ENCODE data around the gene CELSR3. TPM values are rescaled to one million over a fixed set of nuclear protein-coding genes. Genes with fewer than 3 reads are reported as not detected.

Gene CELSR3
- total and polyA plus RNA-seq, 4 donors = 0.16 to 0.37 (median 0.26) TPM

DNA sequence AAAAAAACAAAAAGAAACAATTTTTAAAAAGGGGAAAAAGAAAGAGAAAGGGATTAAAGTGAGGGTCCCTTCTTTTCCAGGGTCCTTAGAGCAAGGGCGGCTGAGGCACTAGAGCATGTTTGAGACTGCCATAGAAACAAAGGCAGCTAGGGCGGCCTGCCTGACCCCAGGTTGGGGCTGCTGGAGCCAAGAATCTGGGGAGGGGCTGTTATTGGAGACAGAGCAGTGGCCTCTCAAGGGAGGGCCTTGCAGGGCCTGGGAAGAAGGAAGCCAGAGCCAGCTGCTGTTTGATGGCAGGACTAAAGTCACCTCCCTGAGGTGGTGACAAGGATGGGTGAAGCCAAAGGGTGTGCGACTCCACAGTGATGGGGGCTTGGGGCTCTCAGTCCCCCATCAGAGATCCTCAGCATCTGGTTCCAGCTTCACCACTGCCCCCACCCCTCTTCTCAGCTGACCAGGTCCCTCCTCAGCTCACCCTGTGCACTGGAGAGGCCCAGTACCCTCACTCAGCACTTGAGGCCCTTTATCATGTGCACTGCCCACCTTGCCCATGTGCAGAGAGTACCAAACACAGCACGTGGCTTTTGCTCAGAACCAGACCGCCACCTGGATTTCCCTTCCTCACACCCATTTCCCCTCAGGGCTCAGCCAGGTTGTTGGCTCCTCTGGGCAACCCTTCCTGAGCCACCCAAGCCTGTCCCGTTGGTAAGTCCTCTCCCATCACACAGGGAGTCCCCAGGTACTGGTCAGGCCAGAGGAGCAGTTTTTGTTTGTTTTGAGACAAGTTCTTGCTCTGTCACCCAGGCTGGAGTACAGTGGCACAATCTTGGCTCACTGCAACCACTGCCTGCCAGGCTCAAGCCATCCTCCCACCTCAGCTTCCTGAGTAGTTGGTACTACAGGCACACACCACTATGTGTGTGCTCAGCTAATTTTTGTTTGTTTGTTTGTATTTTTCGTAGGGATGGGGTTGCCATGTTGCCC lies 42.9 kb downstream of the CELSR3 start:
- Histone ChIP-seq H3K36me3 (ENCODE audit: control insufficient read depth in 4 of 4, insufficient read depth in 3 of 4, low read depth in 1 of 4, low read length in 3 of 4) (no peaks in the 10 kb centered on the region), H3K27ac (ENCODE audit: low read depth in 1 of 2, low read length in 2 of 2) (no peak overlapping the region), H3K4me1 (ENCODE audit: control insufficient read depth in 4 of 4, insufficient read depth in 4 of 4, low read length in 3 of 4) (no peaks in the 10 kb centered on the region)

DNA sequence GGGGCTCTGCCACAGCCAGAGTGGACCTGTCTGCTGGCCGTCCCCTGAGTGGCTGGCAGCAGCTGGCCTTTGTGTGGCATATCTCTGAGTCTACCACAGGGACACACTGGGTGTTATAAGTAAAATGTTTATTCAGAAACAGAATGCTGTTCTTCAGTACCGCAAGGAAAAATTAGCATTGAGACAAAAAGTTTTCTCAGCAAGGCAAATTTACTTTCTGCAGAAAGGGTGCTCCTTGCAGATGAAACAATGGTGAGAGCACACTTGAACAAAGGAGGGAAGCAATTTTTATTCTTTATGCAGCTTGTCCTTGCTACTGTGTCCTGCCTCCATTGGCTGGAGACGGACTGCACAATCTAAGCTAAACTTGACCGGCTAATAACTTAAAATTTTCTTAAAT lies 45.1 kb downstream of the CELSR3 start:
- Histone ChIP-seq H3K9me3 (ENCODE audit: control insufficient read depth in 4 of 4, low read length in 3 of 4) (peaks cover 2 to 5% (median 4%) of the 10 kb centered on the region in 4 donors), H3K4me1 (ENCODE audit: control insufficient read depth in 4 of 4, insufficient read depth in 4 of 4, low read length in 3 of 4) (no peaks in the 10 kb centered on the region), H3K27me3 (ENCODE audit: control insufficient read depth in 4 of 4, insufficient read depth in 4 of 4, low read length in 3 of 4) (no peaks in the 10 kb centered on the region), H3K9ac (ENCODE audit: low read depth in 1 of 2, low read length in 2 of 2) (no peak overlapping the region), H3K4me3 (ENCODE audit: low read depth in 1 of 3, low read length in 3 of 3) (peak overlapping the region in 1 of 3 donors; percentile 18), H3K36me3 (ENCODE audit: control insufficient read depth in 4 of 4, insufficient read depth in 3 of 4, low read depth in 1 of 4, low read length in 3 of 4) (no peaks in the 10 kb centered on the region), H3K27ac (ENCODE audit: low read depth in 1 of 2, low read length in 2 of 2) (no peak overlapping the region)
- DNase-seq (ENCODE audit: low spot score) = no peak
- WGBS = over 99% methylated on average over 4 of the region's 4 CpGs
- TF ChIP-seq, protein P1, sequence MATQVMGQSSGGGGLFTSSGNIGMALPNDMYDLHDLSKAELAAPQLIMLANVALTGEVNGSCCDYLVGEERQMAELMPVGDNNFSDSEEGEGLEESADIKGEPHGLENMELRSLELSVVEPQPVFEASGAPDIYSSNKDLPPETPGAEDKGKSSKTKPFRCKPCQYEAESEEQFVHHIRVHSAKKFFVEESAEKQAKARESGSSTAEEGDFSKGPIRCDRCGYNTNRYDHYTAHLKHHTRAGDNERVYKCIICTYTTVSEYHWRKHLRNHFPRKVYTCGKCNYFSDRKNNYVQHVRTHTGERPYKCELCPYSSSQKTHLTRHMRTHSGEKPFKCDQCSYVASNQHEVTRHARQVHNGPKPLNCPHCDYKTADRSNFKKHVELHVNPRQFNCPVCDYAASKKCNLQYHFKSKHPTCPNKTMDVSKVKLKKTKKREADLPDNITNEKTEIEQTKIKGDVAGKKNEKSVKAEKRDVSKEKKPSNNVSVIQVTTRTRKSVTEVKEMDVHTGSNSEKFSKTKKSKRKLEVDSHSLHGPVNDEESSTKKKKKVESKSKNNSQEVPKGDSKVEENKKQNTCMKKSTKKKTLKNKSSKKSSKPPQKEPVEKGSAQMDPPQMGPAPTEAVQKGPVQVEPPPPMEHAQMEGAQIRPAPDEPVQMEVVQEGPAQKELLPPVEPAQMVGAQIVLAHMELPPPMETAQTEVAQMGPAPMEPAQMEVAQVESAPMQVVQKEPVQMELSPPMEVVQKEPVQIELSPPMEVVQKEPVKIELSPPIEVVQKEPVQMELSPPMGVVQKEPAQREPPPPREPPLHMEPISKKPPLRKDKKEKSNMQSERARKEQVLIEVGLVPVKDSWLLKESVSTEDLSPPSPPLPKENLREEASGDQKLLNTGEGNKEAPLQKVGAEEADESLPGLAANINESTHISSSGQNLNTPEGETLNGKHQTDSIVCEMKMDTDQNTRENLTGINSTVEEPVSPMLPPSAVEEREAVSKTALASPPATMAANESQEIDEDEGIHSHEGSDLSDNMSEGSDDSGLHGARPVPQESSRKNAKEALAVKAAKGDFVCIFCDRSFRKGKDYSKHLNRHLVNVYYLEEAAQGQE (IDR thresholded peaks at IDR 0.05) = no peak
- TF ChIP-seq TAF1 (conservative IDR thresholded peaks at IDR 0.05) (no peak), NR2F2 (IDR thresholded peaks at IDR 0.05) (no peak), RAD21 (IDR thresholded peaks at IDR 0.05) (no peak), JUND (IDR thresholded peaks at IDR 0.05) (no peak), EGR1 (IDR thresholded peaks at IDR 0.05; ENCODE audit: low read depth in 2 of 2) (no peak), SP1 (IDR thresholded peaks at IDR 0.05) (no peak), HNF4A (conservative IDR thresholded peaks at IDR 0.05) (no peak), YY1 (IDR thresholded peaks at IDR 0.05) (no peak), FOXA2 (IDR thresholded peaks at IDR 0.05) (no peak), FOXA1 (IDR thresholded peaks at IDR 0.05) (no peak), GABPA (IDR thresholded peaks at IDR 0.05 in 1 of 2, conservative IDR thresholded peaks at IDR 0.05 in 1 of 2) (no peak), HNF4G (IDR thresholded peaks at IDR 0.05) (no peak)
- TF ChIP-seq, protein P2, sequence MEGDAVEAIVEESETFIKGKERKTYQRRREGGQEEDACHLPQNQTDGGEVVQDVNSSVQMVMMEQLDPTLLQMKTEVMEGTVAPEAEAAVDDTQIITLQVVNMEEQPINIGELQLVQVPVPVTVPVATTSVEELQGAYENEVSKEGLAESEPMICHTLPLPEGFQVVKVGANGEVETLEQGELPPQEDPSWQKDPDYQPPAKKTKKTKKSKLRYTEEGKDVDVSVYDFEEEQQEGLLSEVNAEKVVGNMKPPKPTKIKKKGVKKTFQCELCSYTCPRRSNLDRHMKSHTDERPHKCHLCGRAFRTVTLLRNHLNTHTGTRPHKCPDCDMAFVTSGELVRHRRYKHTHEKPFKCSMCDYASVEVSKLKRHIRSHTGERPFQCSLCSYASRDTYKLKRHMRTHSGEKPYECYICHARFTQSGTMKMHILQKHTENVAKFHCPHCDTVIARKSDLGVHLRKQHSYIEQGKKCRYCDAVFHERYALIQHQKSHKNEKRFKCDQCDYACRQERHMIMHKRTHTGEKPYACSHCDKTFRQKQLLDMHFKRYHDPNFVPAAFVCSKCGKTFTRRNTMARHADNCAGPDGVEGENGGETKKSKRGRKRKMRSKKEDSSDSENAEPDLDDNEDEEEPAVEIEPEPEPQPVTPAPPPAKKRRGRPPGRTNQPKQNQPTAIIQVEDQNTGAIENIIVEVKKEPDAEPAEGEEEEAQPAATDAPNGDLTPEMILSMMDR (IDR thresholded peaks at IDR 0.05; ENCODE audit: low read depth, low read length, missing input control) = no peak
- TF ChIP-seq, protein P3, sequence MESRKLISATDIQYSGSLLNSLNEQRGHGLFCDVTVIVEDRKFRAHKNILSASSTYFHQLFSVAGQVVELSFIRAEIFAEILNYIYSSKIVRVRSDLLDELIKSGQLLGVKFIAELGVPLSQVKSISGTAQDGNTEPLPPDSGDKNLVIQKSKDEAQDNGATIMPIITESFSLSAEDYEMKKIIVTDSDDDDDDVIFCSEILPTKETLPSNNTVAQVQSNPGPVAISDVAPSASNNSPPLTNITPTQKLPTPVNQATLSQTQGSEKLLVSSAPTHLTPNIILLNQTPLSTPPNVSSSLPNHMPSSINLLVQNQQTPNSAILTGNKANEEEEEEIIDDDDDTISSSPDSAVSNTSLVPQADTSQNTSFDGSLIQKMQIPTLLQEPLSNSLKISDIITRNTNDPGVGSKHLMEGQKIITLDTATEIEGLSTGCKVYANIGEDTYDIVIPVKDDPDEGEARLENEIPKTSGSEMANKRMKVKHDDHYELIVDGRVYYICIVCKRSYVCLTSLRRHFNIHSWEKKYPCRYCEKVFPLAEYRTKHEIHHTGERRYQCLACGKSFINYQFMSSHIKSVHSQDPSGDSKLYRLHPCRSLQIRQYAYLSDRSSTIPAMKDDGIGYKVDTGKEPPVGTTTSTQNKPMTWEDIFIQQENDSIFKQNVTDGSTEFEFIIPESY (IDR thresholded peaks at IDR 0.05) = no peak
- TF ChIP-seq, protein P4, sequence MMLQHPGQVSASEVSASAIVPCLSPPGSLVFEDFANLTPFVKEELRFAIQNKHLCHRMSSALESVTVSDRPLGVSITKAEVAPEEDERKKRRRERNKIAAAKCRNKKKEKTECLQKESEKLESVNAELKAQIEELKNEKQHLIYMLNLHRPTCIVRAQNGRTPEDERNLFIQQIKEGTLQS (IDR thresholded peaks at IDR 0.05) = no peak
- TF ChIP-seq, protein P5, sequence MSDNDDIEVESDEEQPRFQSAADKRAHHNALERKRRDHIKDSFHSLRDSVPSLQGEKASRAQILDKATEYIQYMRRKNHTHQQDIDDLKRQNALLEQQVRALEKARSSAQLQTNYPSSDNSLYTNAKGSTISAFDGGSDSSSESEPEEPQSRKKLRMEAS (IDR thresholded peaks at IDR 0.05) = no peak

More for the DNA sequence above, 42.9 kb downstream of the CELSR3 start:
- Histone ChIP-seq H3K9ac (ENCODE audit: low read depth in 1 of 2, low read length in 2 of 2) (no peak overlapping the region), H3K9me3 (ENCODE audit: control insufficient read depth in 4 of 4, low read length in 3 of 4) (peaks cover 2 to 5% (median 4%) of the 10 kb centered on the region in 4 donors), H3K27me3 (ENCODE audit: control insufficient read depth in 4 of 4, insufficient read depth in 4 of 4, low read length in 3 of 4) (no peaks in the 10 kb centered on the region), H3K4me3 (ENCODE audit: low read depth in 1 of 3, low read length in 3 of 3) (no peak overlapping the region)
- 90% methylated on average over 7 of the region's 7 CpGs for WGBS
- TF ChIP-seq RAD21 (IDR thresholded peaks at IDR 0.05) = no peak
- no peak for TF ChIP-seq RXRA (IDR thresholded peaks at IDR 0.05)
- TF ChIP-seq, protein P2 (IDR thresholded peaks at IDR 0.05; ENCODE audit: low read depth, low read length, missing input control) = no peak
- TF ChIP-seq NR2F2 (IDR thresholded peaks at IDR 0.05) = no peak
- TF ChIP-seq FOXA2 (IDR thresholded peaks at IDR 0.05) = no peak
- no peak for TF ChIP-seq EGR1 (IDR thresholded peaks at IDR 0.05; ENCODE audit: low read depth in 2 of 2)
- TF ChIP-seq HNF4G (IDR thresholded peaks at IDR 0.05) = no peak
- TF ChIP-seq, protein P4 (IDR thresholded peaks at IDR 0.05) = no peak
- TF ChIP-seq HNF4A (conservative IDR thresholded peaks at IDR 0.05) = no peak
- no peak for TF ChIP-seq TAF1 (conservative IDR thresholded peaks at IDR 0.05)
- DNase-seq (ENCODE audit: low spot score) = no peak
